HepG2 (cell line): ENCODE measurements around the gene TNRC18. TPM values are rescaled to one million over a fixed set of nuclear protein-coding genes. Genes with fewer than 3 reads are reported as not detected.

Experiments
- CENPX ChIP-seq: sonication (generic); formaldehyde crosslinking; IDR thresholded peaks from 2 replicates; pipeline ENCODE4 v1.9.0; 2021; ENCODE audit warnings: mild to moderate bottlenecking, missing genetic modification reagents, moderate library complexity
- HIVEP1 ChIP-seq: sonication (generic); formaldehyde crosslinking; IDR thresholded peaks from 2 replicates; pipeline ENCODE4 v1.4.0; 2020; ENCODE audit warnings: mild to moderate bottlenecking, missing genetic modification reagents
- IKZF5 ChIP-seq: IDR thresholded peaks from 2 replicates; pipeline ENCODE4 v1.6.1; 2018; ENCODE audit warnings: missing genetic modification reagents, mild to moderate bottlenecking, missing compliant biosample characterization
- NAIF1 ChIP-seq: sonication (generic); formaldehyde crosslinking; IDR thresholded peaks from 2 replicates; pipeline ENCODE4 v1.5.0; 2020; ENCODE audit warnings: mild to moderate bottlenecking, missing genetic modification reagents, borderline replicate concordance
- NCOA2 ChIP-seq: sonication (generic); formaldehyde crosslinking; IDR thresholded peaks from 2 replicates; pipeline ENCODE4 v1.8.0; 2022; ENCODE audit warnings: inconsistent platforms
- NR2C2 ChIP-seq: sonication (generic); formaldehyde crosslinking; IDR thresholded peaks from 2 replicates; pipeline ENCODE4 v1.4.0; 2020; ENCODE audit warnings: missing genetic modification reagents, mild to moderate bottlenecking, moderate library complexity, borderline replicate concordance
- PRDM10 ChIP-seq: sonication (generic); formaldehyde crosslinking; IDR thresholded peaks from 2 replicates; pipeline ENCODE4 v1.4.0; 2020; ENCODE audit warnings: low read depth, missing genetic modification reagents
- RBAK ChIP-seq: sonication (generic); formaldehyde crosslinking; IDR thresholded peaks from 2 replicates; pipeline ENCODE4 v1.5.1; 2020; ENCODE audit warnings: mild to moderate bottlenecking, missing genetic modification reagents
- SKI ChIP-seq: fragments of 450-650 bp; IDR thresholded peaks from one replicate; pipeline ENCODE4 v1.6.1; 2018; ENCODE audit warnings: mild to moderate bottlenecking; ENCODE audit not compliant: partially characterized antibody
- SMYD3 ChIP-seq: sonication (generic); formaldehyde crosslinking; IDR thresholded peaks from 2 replicates; pipeline ENCODE4 v1.8.1; 2023; ENCODE audit warnings: mild to moderate bottlenecking, missing genetic modification reagents
- SP4 ChIP-seq: sonication (generic); formaldehyde crosslinking; IDR thresholded peaks from 2 replicates; pipeline ENCODE4 v1.8.1; 2023; ENCODE audit warnings: mild to moderate bottlenecking, missing genetic modification reagents
- TBP ChIP-seq: sonication (generic); formaldehyde crosslinking; IDR thresholded peaks from 2 replicates; pipeline ENCODE4 v1.5.0; 2020; ENCODE audit warnings: missing genetic modification reagents
- ZBTB20 ChIP-seq: sonication (generic); formaldehyde crosslinking; IDR thresholded peaks from 2 replicates; pipeline ENCODE4 v1.8.1; 2023; ENCODE audit warnings: missing genetic modification reagents, low read depth, mild to moderate bottlenecking, borderline replicate concordance
- ZBTB38 ChIP-seq: sonication (generic); formaldehyde crosslinking; IDR thresholded peaks from 2 replicates; pipeline ENCODE4 v1.5.1; 2020; ENCODE audit warnings: mild to moderate bottlenecking, missing genetic modification reagents
- ZNF253 ChIP-seq: sonication (generic); formaldehyde crosslinking; IDR thresholded peaks from 2 replicates; pipeline ENCODE4 v1.8.0; 2022; ENCODE audit warnings: mild to moderate bottlenecking, missing genetic modification reagents, borderline replicate concordance
- ZNF572 ChIP-seq: sonication (generic); formaldehyde crosslinking; IDR thresholded peaks from 2 replicates; pipeline ENCODE4 v1.5.1; 2020; ENCODE audit warnings: mild to moderate bottlenecking, missing genetic modification reagents
- ZNF605 ChIP-seq: sonication (generic); formaldehyde crosslinking; IDR thresholded peaks from 2 replicates; pipeline ENCODE4 v1.8.0; 2022; ENCODE audit warnings: mild to moderate bottlenecking, missing genetic modification reagents
- ZNF652 ChIP-seq: IDR thresholded peaks from 2 replicates; pipeline ENCODE4 v1.6.1; 2016; ENCODE audit warnings: low read depth, borderline replicate concordance
- ZNF879 ChIP-seq: sonication (generic); formaldehyde crosslinking; IDR thresholded peaks from 2 replicates; pipeline ENCODE4 v1.8.1; 2023; ENCODE audit warnings: missing genetic modification reagents
- ZSCAN25 ChIP-seq: sonication (generic); formaldehyde crosslinking; IDR thresholded peaks from 2 replicates; pipeline ENCODE4 v1.8.0; 2022; ENCODE audit warnings: mild to moderate bottlenecking, missing genetic modification reagents
- ZSCAN31 ChIP-seq: sonication (generic); formaldehyde crosslinking; IDR thresholded peaks from 2 replicates; pipeline ENCODE4 v1.5.0; 2020; ENCODE audit warnings: low read depth, mild to moderate bottlenecking, missing genetic modification reagents
- ZZZ3 ChIP-seq: sonication (generic); formaldehyde crosslinking; IDR thresholded peaks from 2 replicates; pipeline ENCODE4 v1.4.0; 2020; ENCODE audit warnings: missing genetic modification reagents, mild to moderate bottlenecking, borderline replicate concordance
- polyA plus RNA-seq, 8 experiments: library from polyadenylated mRNA; depleted of rRNA in 3 of 8; stranded (reverse) in 7 of 8; unstranded in 1 of 8; fragments of >200 nt; fragmentation: Illumina TruSeq in 4 of 8; extraction: Trizol in 4 of 8; gene quantifications; 2 replicates each; pipeline versions ENCODE4 v1.2.1 to v1.2.3, GENCODE V29; 2011 to 2016; ENCODE audit warnings: low read depth in 4 of 8, missing spikeins in 1 of 8, mixed read lengths in 1 of 8; ENCODE audit not compliant: insufficient read depth in 1 of 8
- total RNA-seq, 5 experiments: library from RNA; depleted of rRNA; stranded (reverse); fragments of >200 nt; fragmentation: Illumina TruSeq; extraction: Trizol; gene quantifications; 2 replicates each; pipeline ENCODE4 v1.2.3, GENCODE V29; 2016; ENCODE audit warnings: low read depth in 1 of 5
- TF ChIP-seq, protein P1 (sequence below): IDR thresholded peaks from 2 replicates; pipeline ENCODE4 v1.6.1; 2016; ENCODE audit warnings: low read depth, borderline replicate concordance
- TF ChIP-seq, protein P2 (sequence below): sonication (generic); formaldehyde crosslinking; IDR thresholded peaks from 2 replicates; pipeline ENCODE4 v1.9.0; 2022; ENCODE audit warnings: missing genetic modification reagents, mild to moderate bottlenecking, borderline replicate concordance

TNRC18 gene
- total and polyA plus RNA-seq, 2 of the 13 experiments (the other 11 are each of a cell fraction or from before 2014, with no cell fraction given), result 11.7 to 17.4 TPM

DNA sequence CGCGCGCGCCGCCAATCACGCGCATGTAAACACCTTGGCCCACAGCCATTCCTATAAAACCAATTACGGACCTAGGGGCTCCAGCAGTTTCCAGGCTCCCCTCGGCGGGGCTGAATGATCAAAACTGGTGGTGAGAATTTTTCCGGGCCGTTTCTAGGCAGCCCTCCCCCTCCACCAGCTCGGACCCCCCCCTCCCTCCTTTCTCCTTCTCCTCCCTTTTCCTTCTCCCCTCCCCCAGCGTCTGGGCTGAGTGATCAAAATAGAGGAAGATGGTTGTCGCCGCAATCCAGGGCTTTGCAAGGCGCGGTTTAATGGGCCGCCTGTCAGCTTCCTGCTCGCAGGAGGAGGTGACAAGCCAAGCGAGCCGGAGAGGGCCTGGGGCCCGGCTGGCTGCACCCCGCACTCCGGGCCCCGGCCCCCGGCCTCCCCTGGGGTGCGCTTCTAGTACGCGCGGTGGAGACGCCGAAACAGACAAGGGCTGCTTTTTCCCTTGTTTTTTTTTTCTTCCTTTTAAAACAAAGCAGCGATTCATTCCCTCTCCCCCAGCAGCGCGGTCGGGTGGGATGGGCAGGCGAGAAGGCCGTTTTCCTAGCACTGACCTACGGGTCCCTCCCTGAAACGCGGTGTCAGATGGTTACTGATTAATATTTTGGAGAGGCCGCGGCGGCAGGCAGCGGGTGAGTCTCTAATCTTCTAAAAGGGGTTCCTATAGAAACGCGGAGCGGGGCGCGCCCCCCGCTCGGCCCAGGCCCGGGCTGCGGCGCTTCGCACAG lies 528 bp upstream of the TNRC18 start (continued):
- TF ChIP-seq ZNF879, result no peak
- TF ChIP-seq, protein P1, sequence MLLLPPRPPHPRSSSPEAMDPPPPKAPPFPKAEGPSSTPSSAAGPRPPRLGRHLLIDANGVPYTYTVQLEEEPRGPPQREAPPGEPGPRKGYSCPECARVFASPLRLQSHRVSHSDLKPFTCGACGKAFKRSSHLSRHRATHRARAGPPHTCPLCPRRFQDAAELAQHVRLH (CRISPR knock-in tag), result 0 out of 2 replicates have a peak, but pooled peaks have one; percentile 26
- no peak for TF ChIP-seq HIVEP1 (CRISPR knock-in tag)
- peak; percentile 24 for TF ChIP-seq SKI
- no peak for TF ChIP-seq ZNF253 (CRISPR knock-in tag)
- TF ChIP-seq ZZZ3 (CRISPR knock-in tag), result no peak
- TF ChIP-seq ZSCAN25, result no peak
- TF ChIP-seq NR2C2 (CRISPR knock-in tag), result no peak
- 0 out of 2 replicates have a peak, but pooled peaks have one; percentile 39 for TF ChIP-seq PRDM10 (CRISPR knock-in tag)
- no peak for TF ChIP-seq IKZF5 (CRISPR knock-in tag)
- no peak for TF ChIP-seq NAIF1 (CRISPR knock-in tag)
- no peak for TF ChIP-seq ZSCAN31 (CRISPR knock-in tag)
- TF ChIP-seq ZNF652 (CRISPR knock-in tag), result no peak
- no peak for TF ChIP-seq ZNF605 (CRISPR knock-in tag)
- TF ChIP-seq ZBTB20 (CRISPR knock-in tag), result no peak
- TF ChIP-seq TBP (CRISPR knock-in tag), result no peak
- TF ChIP-seq CENPX (CRISPR knock-in tag), result no peak
- no peak for TF ChIP-seq ZBTB38
- TF ChIP-seq SMYD3 (CRISPR knock-in tag), result no peak
- no peak for TF ChIP-seq ZNF572 (CRISPR knock-in tag)
- TF ChIP-seq NCOA2 (CRISPR knock-in tag), result peak; percentile 53; the same call in 1 of the 2 replicates
- no peak for TF ChIP-seq RBAK
- no peak for TF ChIP-seq SP4 (CRISPR knock-in tag)
- TF ChIP-seq, protein P2, sequence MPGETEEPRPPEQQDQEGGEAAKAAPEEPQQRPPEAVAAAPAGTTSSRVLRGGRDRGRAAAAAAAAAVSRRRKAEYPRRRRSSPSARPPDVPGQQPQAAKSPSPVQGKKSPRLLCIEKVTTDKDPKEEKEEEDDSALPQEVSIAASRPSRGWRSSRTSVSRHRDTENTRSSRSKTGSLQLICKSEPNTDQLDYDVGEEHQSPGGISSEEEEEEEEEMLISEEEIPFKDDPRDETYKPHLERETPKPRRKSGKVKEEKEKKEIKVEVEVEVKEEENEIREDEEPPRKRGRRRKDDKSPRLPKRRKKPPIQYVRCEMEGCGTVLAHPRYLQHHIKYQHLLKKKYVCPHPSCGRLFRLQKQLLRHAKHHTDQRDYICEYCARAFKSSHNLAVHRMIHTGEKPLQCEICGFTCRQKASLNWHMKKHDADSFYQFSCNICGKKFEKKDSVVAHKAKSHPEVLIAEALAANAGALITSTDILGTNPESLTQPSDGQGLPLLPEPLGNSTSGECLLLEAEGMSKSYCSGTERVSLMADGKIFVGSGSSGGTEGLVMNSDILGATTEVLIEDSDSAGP (CRISPR knock-in tag), result no peak
